ENCODE data around the gene TOP1. TPM values are rescaled to one million over a fixed set of nuclear protein-coding genes. Genes with fewer than 3 reads are reported as not detected.

Gene TOP1
- total RNA-seq, 1 experiment from 2014 or later, result 21.3 TPM

DNA sequence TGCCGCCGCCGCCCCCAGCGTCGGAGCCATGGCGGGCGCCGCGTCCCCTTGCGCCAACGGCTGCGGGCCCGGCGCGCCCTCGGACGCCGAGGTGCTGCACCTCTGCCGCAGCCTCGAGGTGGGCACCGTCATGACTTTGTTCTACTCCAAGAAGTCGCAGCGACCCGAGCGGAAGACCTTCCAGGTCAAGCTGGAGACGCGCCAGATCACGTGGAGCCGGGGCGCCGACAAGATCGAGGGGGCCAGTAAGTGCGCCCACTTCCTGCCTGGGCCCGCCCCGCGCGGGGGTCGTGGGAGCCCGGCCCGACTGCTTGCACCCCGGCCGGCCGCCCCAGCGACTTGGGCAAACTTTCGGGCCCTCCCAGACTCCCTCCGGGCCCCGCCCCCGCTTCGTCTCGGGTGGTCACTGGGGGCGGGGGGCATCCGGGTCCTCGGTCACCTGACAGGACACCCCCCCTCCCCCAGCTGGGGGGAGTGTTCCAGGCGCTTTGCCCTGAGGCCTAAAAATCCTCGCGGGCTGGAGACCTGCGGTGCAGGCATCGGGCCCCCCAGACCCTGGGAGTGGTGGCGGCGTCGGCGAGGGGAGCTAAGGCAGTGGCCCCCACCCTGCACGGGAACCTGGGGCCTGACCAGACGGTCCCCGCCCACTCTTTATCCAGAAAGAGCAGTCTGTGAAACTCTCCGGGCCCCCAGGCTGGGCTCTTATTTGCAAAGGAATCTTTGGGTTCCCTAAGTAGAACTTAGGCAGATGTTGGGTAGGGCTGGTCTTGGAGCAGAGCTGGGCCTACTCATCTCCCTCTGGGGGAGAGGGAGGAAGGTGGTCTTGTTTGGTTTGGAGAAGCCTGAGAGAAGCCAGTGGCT lies 109.2 kb downstream of the TOP1 start:
- peaks cover 3% of the 10 kb centered on the region; the same call in 1 of the 2 replicates for H3K36me3 ChIP-seq
- peak overlapping the region; percentile 95 for H3K4me3 ChIP-seq
- no peaks in the 10 kb centered on the region for H3K9me3 ChIP-seq
- no peaks in the 10 kb centered on the region for H3K27me3 ChIP-seq
- DNase-seq, result peak; percentile 79

DNA sequence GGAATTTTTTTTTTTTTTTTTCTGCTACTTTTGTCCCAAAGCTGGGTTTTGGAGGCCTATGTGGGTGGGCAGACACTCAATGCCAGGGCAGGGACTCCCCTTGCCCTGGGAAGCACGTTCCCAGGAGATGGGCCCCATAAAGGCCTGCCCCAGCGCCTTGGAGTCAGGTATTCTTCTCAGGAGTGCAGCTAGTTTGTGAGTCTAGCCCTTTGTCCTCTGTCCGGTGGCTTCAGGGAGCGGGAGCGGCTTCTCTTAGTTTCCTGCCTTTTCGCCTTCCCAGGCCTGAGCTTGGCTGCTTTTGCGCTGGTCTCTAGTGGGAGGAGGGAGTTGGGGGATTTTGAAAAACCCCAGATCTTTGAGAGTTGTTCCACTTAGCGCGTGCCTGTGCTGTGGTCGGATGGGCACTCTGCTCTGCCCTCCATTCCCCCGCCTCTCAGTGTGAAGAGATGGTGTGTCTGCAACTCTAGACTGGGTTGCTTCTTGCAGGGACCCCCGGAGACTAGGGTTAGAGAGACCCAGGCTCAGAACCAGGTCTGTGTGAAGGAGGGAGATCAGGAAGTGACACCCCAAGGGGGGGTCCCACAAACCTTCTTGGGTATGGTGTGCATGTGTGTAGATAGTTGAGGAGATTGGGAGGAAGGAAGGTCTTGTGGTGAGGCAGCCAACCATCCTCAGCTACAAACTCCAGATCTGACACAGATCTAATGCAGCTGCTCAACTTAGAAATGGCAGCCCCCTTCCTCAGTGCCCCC lies 110.0 kb downstream of the TOP1 start:
- H3K36me3 ChIP-seq, result peaks cover 3% of the 10 kb centered on the region; the same call in 1 of the 2 replicates
- no peaks in the 10 kb centered on the region for H3K27me3 ChIP-seq
- H3K9me3 ChIP-seq, result no peaks in the 10 kb centered on the region
- no peak for DNase-seq
- H3K4me3 ChIP-seq, result peak overlapping the region; percentile 95

DNA sequence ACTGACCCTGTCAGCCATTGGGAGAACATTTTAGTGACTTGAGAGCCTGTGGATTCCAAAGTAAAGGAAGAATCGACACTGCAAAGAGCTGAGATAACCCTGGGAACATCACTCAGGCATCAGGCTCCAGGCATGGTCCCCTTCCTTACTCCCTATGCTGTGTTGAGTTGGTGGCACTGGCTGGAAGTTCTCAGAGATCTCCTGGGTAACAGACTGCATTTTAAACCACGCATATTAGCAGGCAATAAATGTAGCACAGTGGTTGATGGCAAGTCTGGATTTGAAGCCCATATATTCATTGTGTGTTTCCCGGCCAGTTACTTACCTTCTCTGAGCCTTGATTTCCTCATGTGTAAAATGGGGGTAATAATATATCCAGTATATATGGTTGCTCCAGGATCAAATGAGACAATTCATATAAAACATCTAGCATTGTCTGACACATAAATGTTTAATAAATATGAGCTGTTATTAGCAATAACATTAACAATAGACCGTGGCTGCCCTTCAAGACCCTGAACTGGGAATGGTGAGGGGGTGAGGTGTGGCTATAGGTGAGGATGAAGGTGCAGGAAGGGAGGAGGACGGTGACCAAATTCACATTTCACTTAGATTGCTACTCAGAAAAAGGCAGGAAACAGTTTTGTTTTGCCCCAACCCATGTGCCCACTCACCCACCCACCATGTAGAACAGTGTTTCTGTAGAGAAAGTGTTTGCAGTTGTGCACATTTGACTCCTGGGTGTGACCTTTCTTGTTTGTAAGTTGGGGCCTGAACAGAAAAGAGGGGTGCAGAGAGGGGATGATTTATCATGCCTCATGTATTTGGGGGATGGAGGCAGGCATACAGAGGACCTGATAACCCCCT lies 110.8 kb downstream of the TOP1 start:
- Histone ChIP-seq H3K4me3 (peak overlapping the region; percentile 95; the same call in 1 of the 2 replicates), H3K36me3 (peaks cover 3% of the 10 kb centered on the region; the same call in 1 of the 2 replicates)

DNA sequence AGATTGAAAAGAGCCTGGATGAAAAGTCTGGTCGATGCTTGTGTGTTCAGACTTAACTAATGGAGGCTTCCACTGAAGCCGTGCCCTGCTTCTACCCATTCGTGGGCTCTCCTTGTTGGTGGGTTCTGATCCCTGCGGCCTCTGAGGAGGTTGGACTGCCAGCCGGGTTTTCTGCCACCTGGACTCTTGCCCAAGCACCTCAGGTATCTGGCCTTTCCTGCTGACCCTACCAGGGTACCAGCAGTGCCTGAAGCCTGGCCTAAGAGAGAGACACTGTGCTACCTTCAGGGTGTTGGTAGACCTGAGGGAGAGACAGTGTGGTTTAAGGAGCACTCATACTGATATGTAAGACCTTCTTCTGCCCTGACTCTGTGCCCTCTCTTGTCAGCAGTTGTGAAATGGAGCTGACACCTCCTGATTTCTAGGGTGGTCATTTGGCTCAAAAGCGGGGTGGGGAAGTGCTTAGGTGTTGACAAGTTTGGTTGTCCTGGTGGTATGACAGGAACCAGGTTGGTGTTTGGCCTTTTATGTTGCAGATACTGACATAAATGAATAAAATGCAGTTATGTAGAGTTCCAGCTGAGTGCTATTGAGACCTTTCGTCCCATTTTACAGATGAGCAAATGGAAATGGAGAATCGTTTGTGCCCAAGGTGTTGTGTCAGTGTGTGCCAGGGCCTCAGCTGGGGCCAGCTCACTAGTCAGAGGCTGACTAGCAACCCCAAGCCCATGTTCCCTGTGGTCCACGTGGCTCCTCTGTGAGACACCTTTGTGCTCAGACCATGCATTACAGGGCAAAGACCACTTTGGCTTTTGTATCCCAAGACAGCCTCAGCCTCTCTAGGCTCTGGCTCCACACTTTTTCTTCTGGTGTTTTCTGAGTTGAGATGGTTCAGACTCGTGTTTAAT lies 111.9 kb downstream of the TOP1 start:
- Histone ChIP-seq H3K27me3 (no peaks in the 10 kb centered on the region), H3K4me3 (no peak overlapping the region), H3K36me3 (peaks cover 3% of the 10 kb centered on the region; the same call in 1 of the 2 replicates), H3K9me3 (no peaks in the 10 kb centered on the region)
- DNase-seq, result no peak

More for the DNA sequence above, 110.8 kb downstream of the TOP1 start:
- Histone ChIP-seq H3K9me3 (no peaks in the 10 kb centered on the region), H3K27me3 (no peaks in the 10 kb centered on the region)
- DNase-seq, result no peak

DNA sequence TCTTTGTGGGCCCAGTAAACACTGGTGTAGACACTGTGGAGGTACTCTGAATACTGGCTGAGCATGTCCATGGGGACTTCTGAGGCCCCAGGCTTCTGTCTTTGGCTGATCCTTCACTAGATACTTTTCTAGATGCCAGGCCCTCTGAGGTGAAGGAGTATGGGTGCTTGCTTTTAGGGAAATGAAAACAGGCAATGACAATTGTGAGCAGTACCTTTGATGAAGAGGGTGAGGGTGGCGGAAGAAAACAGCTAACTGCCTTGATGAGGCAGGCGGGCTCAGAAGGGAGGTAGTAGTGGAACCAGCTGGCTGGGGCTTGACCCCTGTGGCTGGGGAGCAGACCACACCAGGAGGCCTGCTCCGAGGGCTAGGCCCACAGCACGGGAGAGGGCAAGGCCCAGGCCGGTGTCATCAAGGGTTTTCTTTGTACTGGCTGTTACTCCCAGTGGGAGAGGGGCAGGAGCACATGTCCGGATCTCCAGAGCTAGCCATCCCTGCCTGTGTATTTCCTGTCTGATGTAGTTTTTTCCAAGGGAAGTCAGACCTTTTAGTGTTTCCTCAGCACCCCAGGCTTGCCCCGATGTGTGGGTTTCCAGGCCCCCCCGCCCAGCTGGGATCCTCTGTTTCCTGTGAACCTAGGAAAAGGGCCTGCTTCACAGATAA lies 112.7 kb downstream of the TOP1 start:
- no peaks in the 10 kb centered on the region for H3K27me3 ChIP-seq
- no peak for DNase-seq
- H3K9me3 ChIP-seq, result no peaks in the 10 kb centered on the region
- no peak overlapping the region for H3K4me3 ChIP-seq
- peaks cover 3% of the 10 kb centered on the region; the same call in 1 of the 2 replicates for H3K36me3 ChIP-seq

DNA sequence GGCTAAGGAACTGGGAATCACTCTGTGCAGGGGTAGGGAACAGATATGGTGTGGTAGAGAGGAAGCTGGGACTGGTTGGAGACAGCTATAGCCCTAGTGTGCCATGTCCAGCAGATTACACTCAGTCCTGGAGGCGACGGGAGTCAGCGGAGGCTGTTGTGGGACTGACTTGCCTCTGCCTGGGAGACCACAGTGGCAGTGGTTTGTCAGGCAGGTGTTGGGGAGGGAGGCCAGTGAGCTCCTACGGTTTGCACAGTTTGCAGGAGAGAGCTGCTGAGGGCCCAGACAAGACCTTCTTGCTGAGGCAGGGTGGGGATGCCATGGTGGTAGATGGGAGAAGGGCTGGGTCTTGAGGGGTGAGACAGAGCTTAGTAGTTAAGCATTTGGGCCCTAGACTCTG lies 113.6 kb downstream of the TOP1 start:
- DNase-seq, result no peak
- peaks cover 3% of the 10 kb centered on the region; the same call in 1 of the 2 replicates for H3K36me3 ChIP-seq
- H3K27me3 ChIP-seq, result no peaks in the 10 kb centered on the region
- no peak overlapping the region for H3K4me3 ChIP-seq
- no peaks in the 10 kb centered on the region for H3K9me3 ChIP-seq

DNA sequence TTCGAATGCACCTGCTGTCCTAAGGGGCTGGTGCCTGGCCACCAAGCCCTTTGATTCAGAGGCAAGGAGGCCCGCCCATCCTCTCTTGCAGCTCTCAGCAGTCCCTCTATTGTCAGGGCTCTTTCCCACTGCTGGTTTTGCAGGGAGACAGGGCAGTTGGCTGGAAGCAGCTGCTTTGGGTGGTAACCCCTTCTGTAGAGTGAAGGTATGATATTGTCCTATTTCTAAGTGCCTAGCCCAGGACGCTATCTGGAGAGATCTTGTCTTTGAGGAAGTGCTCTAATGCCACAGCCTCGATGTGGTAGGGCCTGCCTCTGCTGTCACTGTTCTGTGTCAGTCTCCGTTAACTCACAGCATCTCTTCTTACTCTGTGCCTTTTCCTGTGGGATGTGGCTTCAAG lies 114.3 kb downstream of the TOP1 start:
- H3K36me3 ChIP-seq, result peaks cover 3% of the 10 kb centered on the region; the same call in 1 of the 2 replicates
- no peaks in the 10 kb centered on the region for H3K27me3 ChIP-seq
- no peaks in the 10 kb centered on the region for H3K9me3 ChIP-seq
- H3K4me3 ChIP-seq, result no peak overlapping the region
- no peak for DNase-seq

DNA sequence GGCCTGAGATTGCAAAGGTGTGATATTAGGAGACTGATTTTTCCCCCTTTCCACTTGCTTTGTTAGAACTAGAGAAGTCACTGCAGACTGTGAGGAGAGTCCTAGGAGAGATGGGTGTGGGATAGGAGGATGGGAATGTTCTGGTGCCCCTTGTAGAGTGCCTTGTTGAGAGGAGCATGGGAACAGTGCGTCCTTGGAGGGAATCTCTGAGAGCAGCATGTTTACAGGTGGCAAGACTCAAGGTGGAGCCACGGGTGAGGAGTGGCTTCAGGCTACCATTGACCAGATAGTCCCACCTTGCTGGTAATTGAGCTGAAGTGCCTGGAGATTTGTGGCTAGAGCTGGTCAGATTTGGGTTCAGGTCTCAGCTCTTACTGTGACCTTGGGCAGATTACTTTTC lies 114.7 kb downstream of the TOP1 start:
- Histone ChIP-seq H3K36me3 (peaks cover 5% of the 10 kb centered on the region; the same call in 1 of the 2 replicates), H3K4me3 (no peak overlapping the region), H3K27me3 (no peaks in the 10 kb centered on the region), H3K9me3 (no peaks in the 10 kb centered on the region)
- no peak for DNase-seq

DNA sequence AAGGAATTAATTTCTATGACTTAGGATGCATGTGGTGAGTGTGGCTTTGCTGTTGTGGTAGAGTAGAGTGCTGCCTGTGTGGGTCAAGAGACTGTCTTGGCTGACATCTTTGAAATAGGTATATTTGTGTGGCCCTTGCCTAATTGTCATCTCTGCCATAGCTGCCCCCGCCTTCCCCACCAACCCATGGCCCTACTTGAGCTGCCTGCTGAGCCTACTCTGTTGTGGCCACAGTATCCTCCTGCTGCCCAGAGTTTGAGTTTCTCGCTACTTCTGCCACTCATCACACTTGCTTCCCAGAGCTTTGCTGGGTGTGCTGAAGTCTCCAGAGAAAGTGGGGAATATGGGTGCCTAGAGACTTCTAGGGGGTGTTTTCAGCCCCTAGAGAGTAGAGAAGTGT lies 116.7 kb downstream of the TOP1 start:
- no peaks in the 10 kb centered on the region for H3K27me3 ChIP-seq
- peaks cover 9% of the 10 kb centered on the region for H3K36me3 ChIP-seq
- DNase-seq, result no peak
- H3K9me3 ChIP-seq, result no peaks in the 10 kb centered on the region
- H3K4me3 ChIP-seq, result no peak overlapping the region

DNA sequence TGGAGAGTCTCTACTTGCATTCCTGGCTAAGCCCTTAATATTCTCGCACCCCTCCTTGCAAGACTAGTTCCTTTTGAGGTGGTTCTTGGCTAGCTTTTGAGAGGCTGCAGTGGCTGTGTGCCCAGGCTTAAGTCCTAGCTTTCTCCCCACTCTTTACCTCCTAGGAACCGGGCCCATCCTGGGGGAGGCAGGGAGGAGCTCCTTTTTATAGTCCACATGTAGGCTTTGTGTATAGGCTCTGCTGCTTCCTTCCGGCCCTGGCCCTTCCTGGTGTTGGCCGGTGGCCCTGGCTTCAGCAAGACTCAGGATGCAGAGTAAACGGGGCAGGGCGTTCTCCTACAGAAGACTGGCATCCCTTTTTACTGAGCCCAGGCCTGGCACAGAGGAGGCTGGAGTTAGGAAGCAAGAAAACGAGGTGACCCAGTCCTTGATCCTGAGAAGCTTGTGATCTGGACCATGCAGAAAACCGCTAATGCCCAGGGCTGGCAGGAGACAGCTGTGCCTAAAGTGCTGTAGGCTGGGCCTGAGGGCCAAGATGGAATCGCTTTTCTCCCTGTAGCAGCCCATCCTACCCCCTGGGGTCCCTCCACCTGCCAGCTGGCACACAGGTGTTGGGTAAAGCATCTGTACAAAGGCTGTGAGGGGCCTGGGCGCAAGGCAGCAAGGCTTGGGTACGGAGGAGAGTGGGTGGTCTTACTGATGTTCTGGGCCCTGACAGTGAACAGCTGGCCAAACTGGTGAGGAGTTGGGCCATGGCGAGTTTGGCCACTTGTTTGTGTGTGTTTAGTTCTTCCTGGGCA lies 117.4 kb downstream of the TOP1 start:
- H3K4me3 ChIP-seq, result no peak overlapping the region
- H3K27me3 ChIP-seq, result no peaks in the 10 kb centered on the region
- peak; percentile 93 for DNase-seq

DNA sequence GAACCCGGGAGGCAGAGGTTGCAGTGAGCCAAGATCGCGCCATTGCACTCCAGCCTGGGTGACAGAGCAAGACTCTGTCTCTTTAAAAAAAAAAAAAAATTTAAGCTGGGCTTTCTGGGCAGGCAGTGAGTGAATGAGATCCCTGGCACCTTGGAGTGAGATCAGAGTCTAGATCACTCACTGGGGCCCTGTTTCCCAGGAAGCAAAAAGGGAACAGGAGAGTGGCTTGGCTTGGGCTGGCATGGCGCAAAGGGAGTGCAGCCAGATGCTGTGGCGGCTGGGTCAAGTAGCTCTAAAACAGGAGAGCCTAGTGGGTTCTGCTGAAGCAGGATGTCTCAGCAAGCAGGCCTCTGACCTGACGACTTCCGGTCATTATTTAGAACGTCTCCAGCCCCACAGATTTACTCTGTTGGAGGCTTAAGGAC lies 119.2 kb downstream of the TOP1 start:
- Histone ChIP-seq H3K4me3 (no peak overlapping the region), H3K9me3 (no peaks in the 10 kb centered on the region; the same call in 1 of the 2 replicates), H3K36me3 (peaks cover 12% of the 10 kb centered on the region), H3K27me3 (no peaks in the 10 kb centered on the region)
- DNase-seq, result peak; percentile 56

More for the DNA sequence above, 117.4 kb downstream of the TOP1 start:
- Histone ChIP-seq H3K9me3 (no peaks in the 10 kb centered on the region), H3K36me3 (peaks cover 12% of the 10 kb centered on the region)

DNA sequence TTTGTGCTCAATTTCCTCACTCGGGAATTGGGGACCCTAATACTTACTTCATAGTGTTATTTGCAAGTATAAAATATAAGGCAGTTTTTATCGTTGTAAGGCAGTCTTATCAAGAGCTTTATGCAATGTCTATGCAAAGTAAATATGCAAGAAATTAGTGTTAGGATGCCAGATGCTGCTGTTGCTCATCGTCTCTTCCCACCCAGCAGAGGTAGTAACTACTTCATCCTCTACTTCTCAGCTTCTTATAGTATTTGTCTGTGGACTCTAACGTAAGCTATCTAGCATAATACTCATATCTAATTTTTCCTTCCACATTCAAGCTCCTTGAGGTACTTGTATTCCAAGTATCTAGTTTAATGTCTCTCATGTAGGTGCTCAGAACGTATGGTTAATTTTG lies 120.3 kb downstream of the TOP1 start:
- Histone ChIP-seq H3K4me3 (no peak overlapping the region), H3K36me3 (peaks cover 17% of the 10 kb centered on the region), H3K27me3 (no peaks in the 10 kb centered on the region), H3K9me3 (no peaks in the 10 kb centered on the region; the same call in 1 of the 2 replicates)
- no peak for DNase-seq

DNA sequence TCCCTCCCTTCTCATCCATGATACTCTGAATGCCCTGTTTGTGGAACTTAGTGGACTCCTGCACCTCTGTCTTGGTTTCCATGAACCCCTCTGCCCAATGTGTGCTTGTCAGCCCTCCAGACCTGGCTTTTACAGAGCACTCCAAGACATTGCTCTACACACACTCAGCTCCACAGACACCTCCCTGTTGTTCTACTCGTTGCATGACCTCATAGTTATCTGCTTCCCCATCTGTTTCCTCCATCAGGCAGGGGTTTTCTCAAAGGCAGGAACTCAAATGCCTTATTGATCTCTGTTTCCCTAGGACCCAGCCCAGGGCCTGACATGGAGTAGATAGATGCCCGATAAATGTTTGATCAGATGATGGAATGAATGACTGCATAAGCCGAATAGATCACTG lies 122.0 kb downstream of the TOP1 start:
- H3K9me3 ChIP-seq, result no peaks in the 10 kb centered on the region; the same call in 1 of the 2 replicates
- H3K36me3 ChIP-seq, result peaks cover 22% of the 10 kb centered on the region
- DNase-seq, result no peak
- H3K4me3 ChIP-seq, result no peak overlapping the region
- H3K27me3 ChIP-seq, result no peaks in the 10 kb centered on the region

DNA sequence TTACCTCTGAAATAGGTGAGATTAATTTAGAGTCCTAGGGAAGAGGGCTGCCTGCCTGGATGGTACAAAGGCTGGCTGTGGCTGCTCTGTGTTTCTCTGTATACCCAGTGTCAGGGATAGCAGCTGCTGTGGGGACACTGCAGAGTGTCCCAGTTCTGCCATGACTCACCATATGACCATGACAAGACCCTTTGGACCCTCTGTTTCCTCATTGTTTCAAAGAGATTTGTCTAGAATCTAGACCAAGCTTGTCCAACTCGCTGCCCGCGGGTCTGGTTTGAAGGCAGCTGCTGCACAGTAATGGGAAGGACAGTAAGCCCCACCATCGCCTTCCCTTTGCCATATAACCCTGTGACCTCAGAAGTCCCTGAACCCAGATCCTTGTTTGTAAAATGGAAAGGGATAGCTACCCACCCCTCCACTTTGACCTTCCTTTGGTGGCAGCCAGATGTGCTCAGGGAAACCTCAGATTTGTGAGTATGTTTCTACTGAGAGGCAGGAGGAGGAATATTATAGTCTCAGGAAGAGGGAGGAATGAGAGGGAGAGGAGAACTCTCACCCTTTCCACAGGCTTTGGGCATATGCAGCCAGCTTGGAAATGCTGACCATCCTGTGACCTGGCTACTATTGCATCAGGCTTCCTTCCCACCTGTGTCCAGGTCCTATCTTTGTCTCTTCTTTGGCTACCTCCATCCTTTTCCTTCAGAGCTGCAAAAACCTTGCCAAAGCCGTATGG lies 122.7 kb downstream of the TOP1 start:
- Histone ChIP-seq H3K36me3 (peaks cover 22% of the 10 kb centered on the region), H3K9me3 (no peaks in the 10 kb centered on the region; the same call in 1 of the 2 replicates), H3K27me3 (no peaks in the 10 kb centered on the region), H3K4me3 (no peak overlapping the region)
- DNase-seq, result no peak

Data from MG63 (cell line).